ENCODE data around the gene KAT7.

DNA sequence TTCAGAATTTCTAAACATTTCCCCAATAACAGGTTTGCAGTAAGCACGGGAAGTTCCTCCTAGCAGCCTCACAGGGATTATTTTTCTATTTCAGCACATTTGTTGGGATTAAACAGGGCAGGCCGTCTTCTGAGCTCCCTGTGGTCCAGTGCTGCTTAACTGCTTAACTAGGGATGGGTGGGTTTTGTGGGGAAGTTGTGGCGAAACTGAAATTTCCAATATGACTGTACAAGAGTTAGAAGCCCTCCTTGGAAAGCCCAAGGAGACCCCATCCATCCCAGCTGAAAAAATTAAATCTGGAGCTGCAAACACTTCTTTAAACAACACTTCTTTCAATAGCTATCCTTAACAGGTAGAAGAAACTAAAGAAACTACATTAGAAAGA lies 46.8 kb upstream of the KAT7 start:
- TF ChIP-seq, protein P1, sequence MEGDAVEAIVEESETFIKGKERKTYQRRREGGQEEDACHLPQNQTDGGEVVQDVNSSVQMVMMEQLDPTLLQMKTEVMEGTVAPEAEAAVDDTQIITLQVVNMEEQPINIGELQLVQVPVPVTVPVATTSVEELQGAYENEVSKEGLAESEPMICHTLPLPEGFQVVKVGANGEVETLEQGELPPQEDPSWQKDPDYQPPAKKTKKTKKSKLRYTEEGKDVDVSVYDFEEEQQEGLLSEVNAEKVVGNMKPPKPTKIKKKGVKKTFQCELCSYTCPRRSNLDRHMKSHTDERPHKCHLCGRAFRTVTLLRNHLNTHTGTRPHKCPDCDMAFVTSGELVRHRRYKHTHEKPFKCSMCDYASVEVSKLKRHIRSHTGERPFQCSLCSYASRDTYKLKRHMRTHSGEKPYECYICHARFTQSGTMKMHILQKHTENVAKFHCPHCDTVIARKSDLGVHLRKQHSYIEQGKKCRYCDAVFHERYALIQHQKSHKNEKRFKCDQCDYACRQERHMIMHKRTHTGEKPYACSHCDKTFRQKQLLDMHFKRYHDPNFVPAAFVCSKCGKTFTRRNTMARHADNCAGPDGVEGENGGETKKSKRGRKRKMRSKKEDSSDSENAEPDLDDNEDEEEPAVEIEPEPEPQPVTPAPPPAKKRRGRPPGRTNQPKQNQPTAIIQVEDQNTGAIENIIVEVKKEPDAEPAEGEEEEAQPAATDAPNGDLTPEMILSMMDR (IDR thresholded peaks at IDR 0.05): no peak
- no peak for TF ChIP-seq POLR2A (IDR thresholded peaks at IDR 0.05)

Measured in heart left ventricle (tissue), 13 donors.